ENCODE measurements around the gene ARF3. TPM values are rescaled to one million over a fixed set of nuclear protein-coding genes. Genes with fewer than 3 reads are reported as not detected.

Gene ARF3
- total RNA-seq, 1 donor from 2014 or later = 101 TPM

DNA sequence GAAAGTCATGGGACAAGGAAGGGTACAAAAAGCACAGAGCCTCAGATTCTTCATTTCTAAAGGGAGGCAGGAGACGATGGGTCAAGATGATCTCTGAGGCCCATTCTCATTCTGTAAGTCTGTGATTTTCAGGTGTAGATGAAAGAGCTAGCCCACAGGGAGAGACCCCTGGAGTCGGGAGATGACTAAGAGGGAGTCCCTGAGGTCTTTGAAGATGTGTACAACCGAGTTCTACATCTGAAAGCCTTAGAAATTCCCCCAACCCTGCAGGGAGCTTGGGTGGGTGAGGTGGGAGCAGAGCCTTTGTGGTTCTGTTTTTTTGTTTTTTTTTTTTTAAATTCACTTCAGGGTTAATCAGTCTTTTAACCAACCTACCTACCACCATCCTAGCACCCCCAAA, 11.2 kb upstream of the ARF3 start:
- no peak for DNase-seq (ENCODE audit: low read depth)
- Histone ChIP-seq H3K4me3 (ENCODE audit: low read depth, low read length) (no peak overlapping the region), H3K36me3 (ENCODE audit: control insufficient read depth, insufficient read depth, low read length) (no peaks in the 10 kb centered on the region), H3K27me3 (ENCODE audit: control insufficient read depth, insufficient read depth, low read length) (peaks cover 57% of the 10 kb centered on the region)
- TF ChIP-seq CTCF (IDR thresholded peaks at IDR 0.05; ENCODE audit: insufficient read depth, low read length, poor library complexity, severe bottlenecking) = no peak

DNA sequence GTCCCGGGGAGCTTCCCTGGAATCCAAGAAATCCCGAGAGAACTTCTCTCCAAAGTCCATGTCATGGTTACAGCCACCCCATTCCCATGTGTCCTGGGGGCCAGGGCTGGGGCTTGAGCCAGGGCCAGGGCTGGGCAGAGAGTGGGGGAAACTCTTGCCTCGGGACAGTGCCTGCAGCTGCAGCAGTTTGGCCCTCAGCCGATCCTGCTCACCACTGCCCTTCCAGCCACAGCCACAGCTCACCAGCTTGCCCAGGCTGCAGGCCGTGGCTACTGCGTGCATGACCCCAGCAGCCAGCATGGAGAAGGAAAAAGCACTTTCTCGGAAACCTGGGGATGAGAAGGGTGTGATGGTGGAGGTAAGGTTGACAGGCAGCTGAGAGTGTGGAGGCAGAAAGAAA, 10.7 kb upstream of the ARF3 start:
- no peak for DNase-seq (ENCODE audit: low read depth)
- Histone ChIP-seq H3K36me3 (ENCODE audit: control insufficient read depth, insufficient read depth, low read length) (no peaks in the 10 kb centered on the region), H3K27me3 (ENCODE audit: control insufficient read depth, insufficient read depth, low read length) (peaks cover 53% of the 10 kb centered on the region), H3K4me3 (ENCODE audit: low read depth, low read length) (no peak overlapping the region)
- no peak for TF ChIP-seq CTCF (IDR thresholded peaks at IDR 0.05; ENCODE audit: insufficient read depth, low read length, poor library complexity, severe bottlenecking)

DNA sequence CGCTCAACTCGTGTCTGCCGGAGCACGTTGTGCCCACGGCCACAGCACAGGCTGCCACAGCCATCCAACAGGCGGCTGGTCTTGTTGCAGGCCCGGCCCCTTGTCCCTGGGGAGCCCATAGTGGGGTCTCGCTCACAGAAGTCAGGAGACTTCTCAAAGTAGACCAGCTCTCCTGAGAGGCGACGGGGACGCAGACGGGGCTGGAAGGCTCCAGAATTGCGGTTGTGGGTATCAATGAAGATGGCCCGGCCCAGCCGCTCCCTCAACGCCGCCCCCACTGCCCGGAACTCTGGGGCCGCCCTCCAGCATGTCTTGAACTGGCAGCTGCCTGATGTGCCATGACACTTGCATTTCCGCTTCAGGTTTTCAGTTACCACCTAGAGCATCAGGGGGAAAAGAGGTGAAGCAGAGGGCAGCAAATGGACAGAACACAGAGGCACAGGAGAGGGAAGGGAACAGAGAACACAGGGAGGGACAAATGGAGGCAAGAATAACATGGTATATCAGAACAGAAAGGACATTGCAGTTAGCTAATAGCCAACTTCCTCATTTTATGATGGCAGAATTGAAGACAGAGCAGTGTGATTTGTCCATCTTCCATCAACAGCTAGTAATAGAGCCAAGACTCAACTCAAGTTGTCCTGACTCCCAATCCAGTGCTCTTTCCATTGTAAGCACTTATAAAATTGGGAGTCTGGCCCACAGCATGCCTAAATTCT, 9.0 kb upstream of the ARF3 start:
- no peak overlapping the region for H3K4me3 ChIP-seq (ENCODE audit: low read depth, low read length)
- no peaks in the 10 kb centered on the region for H3K36me3 ChIP-seq (ENCODE audit: control insufficient read depth, insufficient read depth, low read length)
- DNase-seq (ENCODE audit: low read depth) = no peak
- H3K27me3 ChIP-seq (ENCODE audit: control insufficient read depth, insufficient read depth, low read length) = peaks cover 37% of the 10 kb centered on the region
- no peak for TF ChIP-seq CTCF (IDR thresholded peaks at IDR 0.05; ENCODE audit: insufficient read depth, low read length, poor library complexity, severe bottlenecking)

DNA sequence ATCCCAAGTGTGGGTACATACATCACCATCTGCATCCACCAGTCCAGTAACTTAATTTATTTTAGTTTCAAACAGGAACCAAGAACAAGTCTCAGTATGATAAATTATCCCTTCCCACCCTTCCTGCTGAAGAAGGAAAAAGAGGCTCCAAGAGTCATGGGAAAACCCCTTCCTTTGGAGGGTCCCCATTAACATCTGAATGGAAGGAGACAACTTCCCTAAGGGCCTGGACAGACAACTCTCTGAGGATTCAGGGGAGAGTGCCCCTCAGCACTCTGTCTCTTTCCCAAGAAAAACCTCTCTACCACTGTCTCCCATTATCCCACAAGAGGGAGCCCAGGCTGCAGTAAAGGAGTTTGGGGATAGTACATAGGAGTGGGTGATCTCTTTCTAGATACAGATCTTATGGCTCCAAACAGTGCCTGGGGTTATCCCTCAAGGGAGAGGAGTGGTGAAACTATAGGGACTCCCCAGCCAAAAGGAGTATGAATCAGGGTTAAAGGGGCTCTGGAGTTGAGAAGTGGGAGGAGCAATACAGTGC, 8.1 kb upstream of the ARF3 start:
- no peak for DNase-seq (ENCODE audit: low read depth)
- peak; percentile 41 for TF ChIP-seq CTCF (IDR thresholded peaks at IDR 0.05; ENCODE audit: insufficient read depth, low read length, poor library complexity, severe bottlenecking)
- H3K4me3 ChIP-seq (ENCODE audit: low read depth, low read length) = no peak overlapping the region
- H3K36me3 ChIP-seq (ENCODE audit: control insufficient read depth, insufficient read depth, low read length) = no peaks in the 10 kb centered on the region
- peaks cover 27% of the 10 kb centered on the region for H3K27me3 ChIP-seq (ENCODE audit: control insufficient read depth, insufficient read depth, low read length)

DNA sequence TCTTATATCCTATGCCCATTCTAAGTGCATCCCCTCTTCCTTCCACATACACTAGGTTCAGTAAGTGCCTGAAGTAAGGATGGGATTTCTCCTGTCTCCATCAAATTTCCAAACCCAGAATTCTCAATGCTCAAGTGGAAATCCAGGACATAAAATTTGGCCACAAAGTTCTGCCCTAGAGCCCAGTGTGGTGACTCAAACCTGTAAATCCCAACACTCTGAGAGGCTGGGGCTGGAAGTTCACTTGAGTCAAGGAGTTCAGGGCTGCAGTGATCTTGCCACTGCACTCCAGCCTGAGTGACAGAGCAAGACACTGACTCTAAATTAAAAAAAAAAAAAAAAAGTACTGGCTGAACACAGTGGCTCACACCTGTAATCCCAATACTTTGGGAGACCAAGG, 4.5 kb upstream of the ARF3 start:
- TF ChIP-seq CTCF (IDR thresholded peaks at IDR 0.05; ENCODE audit: insufficient read depth, low read length, poor library complexity, severe bottlenecking) = no peak
- Histone ChIP-seq H3K36me3 (ENCODE audit: control insufficient read depth, insufficient read depth, low read length) (no peaks in the 10 kb centered on the region), H3K4me3 (ENCODE audit: low read depth, low read length) (no peak overlapping the region), H3K27me3 (ENCODE audit: control insufficient read depth, insufficient read depth, low read length) (peaks cover 8% of the 10 kb centered on the region)
- DNase-seq (ENCODE audit: low read depth) = no peak

GRCh38 chr12:48961331-48961730, 4.0 kb upstream of the ARF3 start:
- no peaks in the 10 kb centered on the region for H3K36me3 ChIP-seq (ENCODE audit: control insufficient read depth, insufficient read depth, low read length)
- H3K4me3 ChIP-seq (ENCODE audit: low read depth, low read length) = no peak overlapping the region
- TF ChIP-seq CTCF (IDR thresholded peaks at IDR 0.05; ENCODE audit: insufficient read depth, low read length, poor library complexity, severe bottlenecking) = no peak
- DNase-seq (ENCODE audit: low read depth) = no peak
- peaks cover 6% of the 10 kb centered on the region for H3K27me3 ChIP-seq (ENCODE audit: control insufficient read depth, insufficient read depth, low read length)

Data from kidney epithelial cell (primary cell).